Measurements from ENCODE around the gene TMA7B.

DNA sequence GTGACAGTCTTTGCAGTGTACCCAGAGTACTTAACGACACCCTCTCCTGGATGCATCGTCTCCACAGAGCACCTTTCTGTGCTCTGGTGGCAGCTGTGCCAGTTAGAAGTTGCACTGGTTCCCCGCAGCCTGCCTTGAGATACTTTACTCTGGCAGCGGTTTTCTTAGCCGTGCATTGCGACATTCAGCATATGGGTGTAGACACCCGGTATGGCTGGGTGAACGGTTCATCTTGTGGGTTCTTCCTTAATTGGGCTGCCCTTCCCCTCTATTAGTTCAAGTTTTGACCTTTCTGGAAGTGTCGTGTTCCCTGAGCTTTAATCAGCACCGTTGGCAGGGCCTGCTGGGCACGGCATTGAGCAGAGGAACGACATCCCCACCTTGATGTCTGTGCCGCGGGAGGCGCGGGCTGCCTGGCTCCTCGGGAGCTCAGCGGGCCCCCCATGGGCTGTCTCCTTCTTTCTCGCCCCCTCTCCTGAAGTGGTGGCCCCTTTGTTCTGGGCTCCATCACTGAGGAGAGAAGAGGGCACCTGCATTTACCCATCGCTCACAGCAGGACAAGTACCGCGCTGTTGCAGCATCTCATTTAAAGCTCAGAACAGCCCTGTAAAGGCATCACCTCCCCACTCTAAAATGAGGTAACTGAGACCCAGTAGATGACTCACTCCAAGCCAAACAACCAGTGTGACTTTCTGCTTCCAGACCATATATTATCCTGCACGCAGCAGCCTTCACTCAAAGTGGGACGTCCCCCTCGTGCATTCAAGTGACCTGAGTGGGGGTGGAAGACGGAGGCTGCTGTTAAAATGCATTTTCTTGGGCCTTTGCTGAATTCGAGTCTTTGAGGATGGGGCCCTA lies 47.9 kb downstream of the TMA7B start:
- TF ChIP-seq, protein P1, sequence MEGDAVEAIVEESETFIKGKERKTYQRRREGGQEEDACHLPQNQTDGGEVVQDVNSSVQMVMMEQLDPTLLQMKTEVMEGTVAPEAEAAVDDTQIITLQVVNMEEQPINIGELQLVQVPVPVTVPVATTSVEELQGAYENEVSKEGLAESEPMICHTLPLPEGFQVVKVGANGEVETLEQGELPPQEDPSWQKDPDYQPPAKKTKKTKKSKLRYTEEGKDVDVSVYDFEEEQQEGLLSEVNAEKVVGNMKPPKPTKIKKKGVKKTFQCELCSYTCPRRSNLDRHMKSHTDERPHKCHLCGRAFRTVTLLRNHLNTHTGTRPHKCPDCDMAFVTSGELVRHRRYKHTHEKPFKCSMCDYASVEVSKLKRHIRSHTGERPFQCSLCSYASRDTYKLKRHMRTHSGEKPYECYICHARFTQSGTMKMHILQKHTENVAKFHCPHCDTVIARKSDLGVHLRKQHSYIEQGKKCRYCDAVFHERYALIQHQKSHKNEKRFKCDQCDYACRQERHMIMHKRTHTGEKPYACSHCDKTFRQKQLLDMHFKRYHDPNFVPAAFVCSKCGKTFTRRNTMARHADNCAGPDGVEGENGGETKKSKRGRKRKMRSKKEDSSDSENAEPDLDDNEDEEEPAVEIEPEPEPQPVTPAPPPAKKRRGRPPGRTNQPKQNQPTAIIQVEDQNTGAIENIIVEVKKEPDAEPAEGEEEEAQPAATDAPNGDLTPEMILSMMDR (IDR thresholded peaks at IDR 0.05; ENCODE audit: low read length), result no peak
- TF ChIP-seq EZH2 (optimal IDR thresholded peaks at IDR 0.05; ENCODE audit: low read depth, low read length), result no peak
